GM12878 (cell line): Measurements from ENCODE around the gene RCN1.
"Not testable (repeated sequence)": the region's sequence is repeated elsewhere in the genome, so short reads cannot be mapped to it uniquely, and the experiment has no call there.

Experiments
- ASH2L ChIP-seq: fragments of 300-600, 200-600 bp; sonication (generic); IDR thresholded peaks from 2 replicates; pipeline ENCODE4 v1.6.1; 2017; ENCODE audit warnings: low read depth, mild to moderate bottlenecking, borderline replicate concordance
- CBX5 ChIP-seq: sonication (generic); IDR thresholded peaks from 2 replicates; pipeline ENCODE4 v1.6.1; 2016; ENCODE audit warnings: low read depth, moderate library complexity, mild to moderate bottlenecking, inconsistent platforms
- FOXM1 ChIP-seq: IDR thresholded peaks from 2 replicates; pipeline ENCODE4 v1.6.1; 2012; ENCODE audit warnings: low read depth, mild to moderate bottlenecking, inconsistent platforms, low read length, moderate library complexity
- JUND ChIP-seq: IDR thresholded peaks from 2 replicates; pipeline ENCODE4 v1.6.1; 2012; ENCODE audit warnings: low read depth, mild to moderate bottlenecking, low read length, improper control_type of control experiment, moderate library complexity
- NFIC ChIP-seq: IDR thresholded peaks from 2 replicates; pipeline ENCODE4 v1.6.1; 2012; ENCODE audit warnings: low read depth, mild to moderate bottlenecking, inconsistent platforms, low read length, moderate library complexity
- POLR2A ChIP-seq: IDR thresholded peaks from 2 replicates; pipeline ENCODE4 v1.6.1; 2011; ENCODE audit warnings: low read depth, mild to moderate bottlenecking, low read length
- TF ChIP-seq, protein P1 (sequence below), 3 experiments: IDR thresholded peaks in 2 of 3; conservative IDR thresholded peaks in 1 of 3; 2 replicates each; pipeline ENCODE4 v1.5.1; 2011; ENCODE audit warnings: low read depth in 3 of 3, low read length in 3 of 3, mild to moderate bottlenecking in 3 of 3, control low read depth in 2 of 3, moderate library complexity in 2 of 3, inconsistent platforms in 1 of 3, mixed read lengths in 1 of 3; ENCODE audit not compliant: control insufficient read depth in 2 of 3, insufficient read depth in 1 of 3; ENCODE audit errors: extremely low read depth in 1 of 3
- TF ChIP-seq, protein P2 (sequence below): fragments of 450-650 bp; IDR thresholded peaks from 2 replicates; pipeline ENCODE4 v1.6.1; 2017; ENCODE audit warnings: antibody characterized with exemption, mild to moderate bottlenecking, moderate library complexity
- TF ChIP-seq, protein P3 (sequence below): IDR thresholded peaks from 2 replicates; pipeline ENCODE4 v1.6.1; 2012; ENCODE audit warnings: low read depth, low read length, improper control_type of control experiment

DNA sequence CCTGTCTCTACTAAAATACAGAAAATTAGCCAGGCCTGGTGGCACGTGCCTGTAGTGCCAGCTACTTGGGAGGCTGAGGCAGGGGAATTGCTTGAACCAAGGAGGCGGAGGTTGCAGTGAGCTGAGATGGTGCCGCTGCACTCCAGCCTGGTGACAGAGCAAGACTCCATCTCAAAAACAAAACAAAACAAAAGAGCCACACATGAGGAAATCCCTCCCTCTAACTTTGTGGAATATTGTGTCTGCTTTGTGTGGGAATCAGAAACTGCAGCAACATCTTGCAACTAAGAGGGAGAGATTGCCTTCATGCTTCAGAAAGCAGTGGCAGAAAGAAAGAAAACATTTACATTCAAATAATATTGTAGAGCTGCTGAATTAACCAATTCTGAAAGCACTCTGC, 27.8 kb upstream of the RCN1 start:
- TF ChIP-seq CBX5, ASH2L, POLR2A, FOXM1, JUND, NFIC: not testable (repeated sequence)
- TF ChIP-seq, protein P1, sequence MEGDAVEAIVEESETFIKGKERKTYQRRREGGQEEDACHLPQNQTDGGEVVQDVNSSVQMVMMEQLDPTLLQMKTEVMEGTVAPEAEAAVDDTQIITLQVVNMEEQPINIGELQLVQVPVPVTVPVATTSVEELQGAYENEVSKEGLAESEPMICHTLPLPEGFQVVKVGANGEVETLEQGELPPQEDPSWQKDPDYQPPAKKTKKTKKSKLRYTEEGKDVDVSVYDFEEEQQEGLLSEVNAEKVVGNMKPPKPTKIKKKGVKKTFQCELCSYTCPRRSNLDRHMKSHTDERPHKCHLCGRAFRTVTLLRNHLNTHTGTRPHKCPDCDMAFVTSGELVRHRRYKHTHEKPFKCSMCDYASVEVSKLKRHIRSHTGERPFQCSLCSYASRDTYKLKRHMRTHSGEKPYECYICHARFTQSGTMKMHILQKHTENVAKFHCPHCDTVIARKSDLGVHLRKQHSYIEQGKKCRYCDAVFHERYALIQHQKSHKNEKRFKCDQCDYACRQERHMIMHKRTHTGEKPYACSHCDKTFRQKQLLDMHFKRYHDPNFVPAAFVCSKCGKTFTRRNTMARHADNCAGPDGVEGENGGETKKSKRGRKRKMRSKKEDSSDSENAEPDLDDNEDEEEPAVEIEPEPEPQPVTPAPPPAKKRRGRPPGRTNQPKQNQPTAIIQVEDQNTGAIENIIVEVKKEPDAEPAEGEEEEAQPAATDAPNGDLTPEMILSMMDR (IDR thresholded peaks at IDR 0.05 in 2 of 3, conservative IDR thresholded peaks at IDR 0.05 in 1 of 3; ENCODE audit: control insufficient read depth in 2 of 3, extremely low read depth in 1 of 3, insufficient read depth in 1 of 3, low read depth in 3 of 3, low read length in 3 of 3), result not testable (repeated sequence)
- TF ChIP-seq, protein P2, sequence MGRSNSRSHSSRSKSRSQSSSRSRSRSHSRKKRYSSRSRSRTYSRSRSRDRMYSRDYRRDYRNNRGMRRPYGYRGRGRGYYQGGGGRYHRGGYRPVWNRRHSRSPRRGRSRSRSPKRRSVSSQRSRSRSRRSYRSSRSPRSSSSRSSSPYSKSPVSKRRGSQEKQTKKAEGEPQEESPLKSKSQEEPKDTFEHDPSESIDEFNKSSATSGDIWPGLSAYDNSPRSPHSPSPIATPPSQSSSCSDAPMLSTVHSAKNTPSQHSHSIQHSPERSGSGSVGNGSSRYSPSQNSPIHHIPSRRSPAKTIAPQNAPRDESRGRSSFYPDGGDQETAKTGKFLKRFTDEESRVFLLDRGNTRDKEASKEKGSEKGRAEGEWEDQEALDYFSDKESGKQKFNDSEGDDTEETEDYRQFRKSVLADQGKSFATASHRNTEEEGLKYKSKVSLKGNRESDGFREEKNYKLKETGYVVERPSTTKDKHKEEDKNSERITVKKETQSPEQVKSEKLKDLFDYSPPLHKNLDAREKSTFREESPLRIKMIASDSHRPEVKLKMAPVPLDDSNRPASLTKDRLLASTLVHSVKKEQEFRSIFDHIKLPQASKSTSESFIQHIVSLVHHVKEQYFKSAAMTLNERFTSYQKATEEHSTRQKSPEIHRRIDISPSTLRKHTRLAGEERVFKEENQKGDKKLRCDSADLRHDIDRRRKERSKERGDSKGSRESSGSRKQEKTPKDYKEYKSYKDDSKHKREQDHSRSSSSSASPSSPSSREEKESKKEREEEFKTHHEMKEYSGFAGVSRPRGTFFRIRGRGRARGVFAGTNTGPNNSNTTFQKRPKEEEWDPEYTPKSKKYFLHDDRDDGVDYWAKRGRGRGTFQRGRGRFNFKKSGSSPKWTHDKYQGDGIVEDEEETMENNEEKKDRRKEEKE, result not testable (repeated sequence)
- TF ChIP-seq, protein P3, sequence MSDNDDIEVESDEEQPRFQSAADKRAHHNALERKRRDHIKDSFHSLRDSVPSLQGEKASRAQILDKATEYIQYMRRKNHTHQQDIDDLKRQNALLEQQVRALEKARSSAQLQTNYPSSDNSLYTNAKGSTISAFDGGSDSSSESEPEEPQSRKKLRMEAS, result not testable (repeated sequence)
